Memory B cell (primary cell): Measurements from ENCODE around the gene ACOXL.

Source experiments
- ATAC-seq: fragments of 150-1000 bp; cut with Tn5 transposase; 2 replicates; pipeline ENCODE4 v1.10.0; 2021; ENCODE audit warnings: low read depth, mild to moderate bottlenecking, moderate library complexity
- DNase-seq, 2 donors: peaks; one replicate each; pipeline ENCODE4 v3.0.0; 2022; ENCODE audit warnings: low spot score in 2 of 2
- H3K27ac Mint-ChIP-seq: one replicate; pipeline ENCODE4 v1.8.0; 2022; ENCODE audit warnings: mild to moderate bottlenecking, moderate library complexity, mixed read lengths
- H3K27me3 Mint-ChIP-seq: one replicate; pipeline ENCODE4 v1.8.0; 2022; ENCODE audit warnings: mixed read lengths
- H3K36me3 Mint-ChIP-seq: one replicate; pipeline ENCODE4 v1.8.0; 2022; ENCODE audit warnings: mild to moderate bottlenecking, mixed read lengths
- H3K4me1 Mint-ChIP-seq: one replicate; pipeline ENCODE4 v1.8.0; 2022; ENCODE audit warnings: mixed read lengths
- H3K4me3 Mint-ChIP-seq: one replicate; pipeline ENCODE4 v1.8.0; 2022; ENCODE audit warnings: mild to moderate bottlenecking, moderate library complexity, mixed read lengths
- H3K9me3 Mint-ChIP-seq: one replicate; pipeline ENCODE4 v1.8.0; 2022; ENCODE audit warnings: mixed read lengths

Gene ACOXL

DNA sequence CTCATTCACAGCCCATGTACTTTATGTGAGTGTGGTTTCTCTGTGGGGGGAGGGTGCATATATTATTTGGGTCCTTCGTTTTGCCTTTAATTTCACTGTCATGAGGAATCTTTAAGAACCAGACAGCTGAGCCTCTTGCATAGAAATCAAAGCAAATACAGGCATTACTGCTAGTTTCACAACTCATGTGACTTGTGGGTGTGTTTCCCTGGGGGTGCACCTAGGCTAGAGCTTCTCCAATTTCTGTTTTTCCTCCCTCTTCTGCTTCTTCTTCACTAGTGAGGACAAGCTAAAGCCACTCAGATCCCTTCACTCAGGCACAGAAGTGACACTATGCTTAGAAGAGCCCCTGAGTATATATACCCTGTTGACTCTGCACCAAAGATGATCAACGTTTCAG, 131.4 kb downstream of the ACOXL start:
- Mint-ChIP-seq H3K9me3 (no peaks in the 10 kb centered on the region), H3K27ac (no peak overlapping the region), H3K4me3 (no peak overlapping the region), H3K4me1 (peaks cover 25% of the 10 kb centered on the region), H3K36me3 (no peaks in the 10 kb centered on the region), H3K27me3 (peaks cover 16% of the 10 kb centered on the region)
- ATAC-seq (no peak), DNase-seq (no peak)

DNA sequence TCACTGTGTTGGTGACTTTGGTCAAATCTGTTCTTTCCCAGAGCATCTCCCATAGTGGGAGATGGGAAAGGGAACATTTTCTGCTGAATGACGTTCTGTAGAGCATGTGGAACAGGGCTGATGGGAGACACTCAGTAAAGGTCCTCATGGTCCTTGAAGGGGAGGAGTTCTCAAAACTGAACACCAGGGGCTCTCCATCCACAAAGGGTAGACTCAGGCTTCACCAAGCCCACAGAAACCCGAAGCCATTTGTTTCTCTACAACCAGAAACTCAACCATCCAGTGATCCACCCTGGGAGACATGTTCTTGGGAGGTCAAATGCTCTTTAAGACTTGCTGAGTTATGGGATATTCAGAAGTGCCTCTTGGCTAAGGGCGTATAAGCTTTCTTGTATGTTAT, 131.8 kb downstream of the ACOXL start:
- DNase-seq (no peak), ATAC-seq (no peak)
- peaks cover 16% of the 10 kb centered on the region for H3K27me3 Mint-ChIP-seq
- H3K9me3 Mint-ChIP-seq = no peaks in the 10 kb centered on the region
- peaks cover 20% of the 10 kb centered on the region for H3K4me1 Mint-ChIP-seq
- H3K4me3 Mint-ChIP-seq = no peak overlapping the region
- no peak overlapping the region for H3K27ac Mint-ChIP-seq
- no peaks in the 10 kb centered on the region for H3K36me3 Mint-ChIP-seq

DNA sequence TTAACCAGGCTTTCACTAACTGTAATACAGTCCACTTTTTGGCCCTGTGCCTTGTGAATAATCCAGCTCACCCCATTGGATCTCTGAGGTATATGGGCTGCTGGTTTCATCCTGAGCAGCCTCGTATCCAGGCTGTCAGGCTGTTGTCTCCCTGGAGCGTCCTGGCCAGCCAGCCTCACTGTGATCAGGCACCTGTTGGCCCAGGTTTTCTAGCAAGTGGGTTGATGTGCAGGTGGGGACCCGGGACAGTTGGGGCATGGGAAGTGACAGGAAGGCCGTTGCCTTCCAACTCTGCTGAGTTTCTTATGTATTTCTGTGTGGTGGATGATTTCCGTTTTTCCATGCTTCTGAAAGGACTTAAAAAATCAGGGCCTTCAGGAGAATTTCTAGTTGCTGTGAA, 132.4 kb downstream of the ACOXL start:
- H3K36me3 Mint-ChIP-seq = no peaks in the 10 kb centered on the region
- H3K27ac Mint-ChIP-seq = no peak overlapping the region
- peak overlapping the region; percentile 24 for H3K4me3 Mint-ChIP-seq
- peaks cover 14% of the 10 kb centered on the region for H3K27me3 Mint-ChIP-seq
- peaks cover 17% of the 10 kb centered on the region for H3K4me1 Mint-ChIP-seq
- DNase-seq (no peak), ATAC-seq (no peak)
- no peaks in the 10 kb centered on the region for H3K9me3 Mint-ChIP-seq

DNA sequence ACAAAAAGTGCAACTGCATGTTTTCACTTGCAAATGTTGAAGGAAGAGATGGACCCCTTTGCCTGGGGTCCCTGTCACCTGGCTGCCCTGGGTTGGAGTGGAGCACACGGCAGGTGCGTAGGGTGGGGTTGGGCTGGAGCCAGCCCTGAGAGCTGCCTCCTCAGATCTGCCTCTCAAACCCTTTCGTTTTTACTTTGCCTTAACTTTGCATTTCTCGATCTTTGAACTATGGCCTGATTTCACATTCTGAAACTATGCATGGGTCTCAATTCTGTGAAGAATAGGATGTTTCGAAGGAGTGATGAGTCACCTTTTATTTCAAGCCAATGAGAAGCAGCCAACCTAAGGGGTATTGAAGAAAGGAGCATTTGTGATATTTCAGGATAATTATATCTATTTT, 132.8 kb downstream of the ACOXL start:
- Mint-ChIP-seq H3K4me1 (peaks cover 15% of the 10 kb centered on the region), H3K36me3 (no peaks in the 10 kb centered on the region), H3K27me3 (peaks cover 14% of the 10 kb centered on the region), H3K27ac (no peak overlapping the region), H3K4me3 (peak overlapping the region; percentile 24), H3K9me3 (no peaks in the 10 kb centered on the region)
- no peak for ATAC-seq
- DNase-seq = no peak

DNA sequence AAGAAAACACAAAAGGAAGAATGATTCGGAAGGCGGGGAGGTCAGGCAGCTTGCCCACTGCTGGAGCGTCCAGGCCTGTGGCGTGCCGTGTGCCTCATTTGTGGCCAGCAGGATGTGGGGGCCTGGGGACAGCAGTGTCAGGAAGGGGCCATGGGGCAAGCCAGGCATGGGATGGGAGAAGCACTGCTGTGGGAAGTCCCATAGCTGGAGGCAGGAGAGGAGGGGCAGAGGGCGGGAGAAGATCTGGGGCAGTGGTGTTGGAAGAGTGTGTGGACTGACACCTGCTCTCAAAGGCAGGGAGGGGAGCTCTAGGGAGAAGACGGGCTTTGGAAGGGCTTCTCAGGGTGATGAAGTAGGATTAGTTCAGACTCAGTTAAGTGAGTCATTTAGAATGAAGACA, 133.7 kb downstream of the ACOXL start:
- DNase-seq (no peak), ATAC-seq (no peak)
- H3K9me3 Mint-ChIP-seq = no peaks in the 10 kb centered on the region
- peaks cover 15% of the 10 kb centered on the region for H3K4me1 Mint-ChIP-seq
- peaks cover 16% of the 10 kb centered on the region for H3K27me3 Mint-ChIP-seq
- no peaks in the 10 kb centered on the region for H3K36me3 Mint-ChIP-seq
- H3K4me3 Mint-ChIP-seq = no peak overlapping the region
- H3K27ac Mint-ChIP-seq = no peak overlapping the region

DNA sequence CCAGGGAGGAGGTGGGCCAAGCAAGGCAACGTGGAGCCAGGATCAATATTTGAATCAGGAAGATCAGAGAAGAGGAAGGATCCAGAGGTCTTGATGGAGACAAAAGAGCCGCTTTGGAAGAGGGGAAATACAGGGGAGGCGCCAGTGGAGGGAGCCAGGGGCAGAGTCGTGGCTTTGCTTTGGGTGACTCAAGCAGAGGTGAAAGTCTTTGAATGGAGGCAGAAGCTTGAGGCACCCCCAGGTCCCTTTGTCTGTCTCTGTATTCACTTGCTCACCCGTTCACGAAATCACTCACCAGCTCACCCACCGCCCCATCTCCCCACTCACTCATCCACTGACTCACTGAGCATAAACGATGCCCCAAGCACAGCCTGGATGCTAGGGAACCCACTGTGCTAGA, 134.1 kb downstream of the ACOXL start:
- no peak for DNase-seq
- Mint-ChIP-seq H3K36me3 (no peaks in the 10 kb centered on the region), H3K27me3 (peaks cover 16% of the 10 kb centered on the region), H3K4me3 (no peak overlapping the region), H3K9me3 (no peaks in the 10 kb centered on the region), H3K27ac (no peak overlapping the region), H3K4me1 (peaks cover 15% of the 10 kb centered on the region)
- ATAC-seq = no peak

DNA sequence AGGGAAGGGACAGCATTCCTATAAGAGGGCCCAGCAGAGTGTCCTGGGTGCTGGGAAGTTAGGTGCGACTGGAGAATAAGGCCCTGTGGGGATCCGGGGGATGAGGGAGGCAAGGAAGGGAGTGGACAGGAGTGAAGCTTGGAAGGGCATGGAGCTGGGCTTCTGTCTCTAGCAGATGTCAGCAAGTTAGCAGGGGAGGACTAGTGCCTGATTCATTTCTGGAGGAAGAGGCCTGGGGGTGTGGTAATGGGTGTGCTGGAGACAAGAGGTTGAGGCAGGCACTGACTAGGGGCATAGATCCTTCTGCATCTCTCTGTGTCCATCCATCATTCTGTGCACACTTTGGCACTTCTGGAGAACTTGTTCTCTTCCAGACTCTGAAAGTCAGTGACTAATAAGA, 134.7 kb downstream of the ACOXL start:
- H3K4me3 Mint-ChIP-seq = no peak overlapping the region
- H3K9me3 Mint-ChIP-seq = no peaks in the 10 kb centered on the region
- DNase-seq (no peak), ATAC-seq (no peak)
- H3K36me3 Mint-ChIP-seq = no peaks in the 10 kb centered on the region
- peaks cover 15% of the 10 kb centered on the region for H3K4me1 Mint-ChIP-seq
- H3K27me3 Mint-ChIP-seq = peaks cover 14% of the 10 kb centered on the region
- no peak overlapping the region for H3K27ac Mint-ChIP-seq

DNA sequence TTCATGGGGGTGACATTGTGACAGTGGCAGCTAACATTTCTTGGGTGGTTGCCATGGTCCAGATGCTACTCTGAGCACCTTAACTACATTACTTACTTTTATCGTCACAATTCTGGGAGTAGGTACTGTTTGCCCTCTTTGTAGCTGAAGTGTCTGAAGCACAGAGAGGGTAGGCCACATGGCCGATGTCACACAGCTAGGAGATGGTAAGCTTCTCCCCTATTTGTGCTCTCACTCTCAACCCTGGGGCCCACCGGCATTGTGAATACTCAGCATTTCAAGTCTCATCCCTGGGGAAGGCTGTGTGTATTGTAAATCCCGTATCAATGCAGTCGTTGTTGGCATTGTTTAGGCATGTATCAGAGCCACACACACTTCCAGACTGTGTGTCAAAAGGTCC, 136.6 kb downstream of the ACOXL start:
- H3K4me3 Mint-ChIP-seq = no peak overlapping the region
- no peak for ATAC-seq
- H3K4me1 Mint-ChIP-seq = peaks cover 13% of the 10 kb centered on the region

DNA sequence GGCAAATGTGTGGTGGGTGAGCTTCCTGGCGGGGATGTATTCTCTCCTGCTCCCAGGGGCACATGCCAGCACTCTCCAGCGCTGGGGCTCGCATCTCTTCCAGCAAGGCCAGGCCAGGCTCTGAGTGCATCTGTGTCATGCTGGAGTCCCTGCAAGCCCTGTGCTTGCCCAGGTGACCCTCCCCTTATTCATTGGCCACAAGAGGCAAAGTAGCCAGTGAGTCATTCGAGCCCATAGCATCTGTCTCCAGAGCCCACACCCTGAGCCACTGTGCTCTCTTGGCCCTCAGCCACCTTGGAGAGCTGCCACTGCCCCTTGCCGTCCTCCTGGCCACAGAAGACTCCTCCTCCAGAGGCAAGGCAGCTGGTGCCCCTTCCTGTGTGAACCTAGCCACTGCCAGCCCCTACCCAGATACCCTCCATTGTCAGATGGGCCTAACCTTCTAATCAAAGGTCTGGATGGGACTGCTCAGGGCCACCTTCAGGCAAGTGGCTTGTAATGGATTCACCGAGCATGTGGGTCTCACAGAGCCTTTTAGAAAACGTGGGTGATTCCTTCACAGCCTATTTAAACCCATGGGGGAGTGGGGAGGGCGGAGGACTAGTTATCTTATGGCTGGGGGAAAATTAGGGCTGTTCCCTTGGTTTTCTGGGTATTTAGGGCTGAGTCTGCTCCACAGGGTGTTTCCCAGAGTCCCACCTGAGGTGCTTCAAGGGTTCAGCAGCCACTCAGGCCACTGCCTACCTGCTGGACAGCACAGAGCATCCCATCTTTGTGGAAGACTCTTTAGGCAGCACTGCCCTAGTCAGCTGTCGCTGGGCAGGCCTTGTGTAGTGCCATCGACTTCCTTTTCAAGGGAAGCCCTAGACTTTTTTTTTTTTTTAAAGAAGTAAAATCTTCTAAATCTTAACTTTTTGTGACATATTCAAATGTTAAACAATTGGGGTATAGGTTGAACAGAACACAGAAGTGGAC, 137.4 kb downstream of the ACOXL start:
- no peak for DNase-seq
- H3K36me3 Mint-ChIP-seq = no peaks in the 10 kb centered on the region

More for the DNA sequence above, 136.6 kb downstream of the ACOXL start:
- H3K36me3 Mint-ChIP-seq = no peaks in the 10 kb centered on the region
- no peaks in the 10 kb centered on the region for H3K9me3 Mint-ChIP-seq
- no peak for DNase-seq
- peaks cover 12% of the 10 kb centered on the region for H3K27me3 Mint-ChIP-seq
- H3K27ac Mint-ChIP-seq = no peak overlapping the region

DNA sequence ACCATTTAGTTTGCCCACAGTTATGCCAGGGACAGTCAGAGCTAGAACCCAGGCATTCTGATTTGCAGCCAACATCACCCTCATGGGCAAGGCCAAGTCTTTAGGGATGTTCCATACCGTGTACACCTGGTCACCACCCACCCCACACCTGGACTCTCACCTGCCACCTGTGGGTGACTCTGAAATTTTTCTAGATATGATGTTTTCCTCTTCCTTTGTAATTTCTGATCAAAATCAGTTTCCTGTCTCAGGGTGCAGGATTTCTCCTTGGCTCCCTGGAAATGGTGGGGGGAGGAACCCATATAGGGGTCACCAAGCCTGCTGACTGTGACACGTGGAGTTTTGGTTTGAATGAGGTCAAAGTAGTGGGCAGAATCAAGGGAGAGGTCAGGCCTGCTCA, 138.2 kb downstream of the ACOXL start:
- H3K36me3 Mint-ChIP-seq = no peaks in the 10 kb centered on the region
- DNase-seq (no peak), ATAC-seq (no peak)
- H3K27me3 Mint-ChIP-seq = peaks cover 11% of the 10 kb centered on the region
- no peak overlapping the region for H3K4me3 Mint-ChIP-seq
- H3K9me3 Mint-ChIP-seq = no peaks in the 10 kb centered on the region
- peaks cover 11% of the 10 kb centered on the region for H3K4me1 Mint-ChIP-seq
- no peak overlapping the region for H3K27ac Mint-ChIP-seq

More for the DNA sequence above, 137.4 kb downstream of the ACOXL start:
- Mint-ChIP-seq H3K4me3 (no peak overlapping the region), H3K4me1 (peaks cover 13% of the 10 kb centered on the region), H3K27ac (no peak overlapping the region), H3K9me3 (no peaks in the 10 kb centered on the region), H3K27me3 (peaks cover 12% of the 10 kb centered on the region)
- no peak for ATAC-seq

DNA sequence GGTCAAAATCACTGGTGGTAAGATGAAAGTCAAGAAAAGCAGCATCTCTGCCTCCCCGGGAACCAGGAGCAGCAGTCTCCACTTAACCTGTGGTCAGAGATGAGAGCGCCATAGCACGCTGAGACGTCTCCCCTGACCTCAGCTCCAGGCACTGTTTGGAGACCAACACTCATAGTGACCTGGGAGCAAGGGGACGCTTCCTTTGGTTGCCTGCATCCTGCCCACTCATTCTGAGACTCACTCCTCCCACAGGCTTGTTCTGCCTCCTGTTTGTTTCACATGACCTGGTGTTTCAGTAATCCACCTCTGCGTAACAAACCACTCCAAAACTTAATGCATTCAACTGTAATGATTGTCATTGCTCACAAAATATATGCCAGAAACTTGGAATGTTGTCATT, 139.3 kb downstream of the ACOXL start:
- H3K4me1 Mint-ChIP-seq = peaks cover 5% of the 10 kb centered on the region

DNA sequence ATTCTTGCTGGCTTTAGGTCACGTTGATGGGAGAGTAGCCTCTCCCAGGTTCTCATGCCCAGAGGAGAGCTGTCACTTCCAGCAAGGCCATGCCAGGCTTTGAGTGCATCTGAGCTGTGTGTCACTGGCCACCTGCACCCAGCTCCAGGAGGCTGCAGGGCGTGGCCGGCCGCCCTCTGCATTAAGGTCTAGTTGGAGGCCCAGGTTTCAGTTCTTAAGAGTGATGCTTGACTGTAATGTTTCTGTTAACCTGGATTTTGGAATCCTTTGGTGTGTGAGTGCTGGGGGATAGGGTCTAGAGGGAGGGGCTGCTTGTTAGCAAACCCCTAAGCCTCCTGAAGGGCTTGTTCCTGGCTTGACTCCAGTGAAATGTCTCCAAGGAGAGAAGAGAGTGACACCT, 140.1 kb downstream of the ACOXL start:
- Mint-ChIP-seq H3K27me3 (peaks cover 2% of the 10 kb centered on the region), H3K4me1 (peaks cover 5% of the 10 kb centered on the region), H3K27ac (peak overlapping the region; percentile 32), H3K36me3 (no peaks in the 10 kb centered on the region), H3K4me3 (no peak overlapping the region), H3K9me3 (no peaks in the 10 kb centered on the region)
- DNase-seq (no peak), ATAC-seq (no peak)

More for the DNA sequence above, 139.3 kb downstream of the ACOXL start:
- ATAC-seq (no peak), DNase-seq (no peak)
- Mint-ChIP-seq H3K27ac (no peak overlapping the region), H3K9me3 (no peaks in the 10 kb centered on the region), H3K27me3 (peaks cover 5% of the 10 kb centered on the region), H3K4me3 (no peak overlapping the region), H3K36me3 (no peaks in the 10 kb centered on the region)

DNA sequence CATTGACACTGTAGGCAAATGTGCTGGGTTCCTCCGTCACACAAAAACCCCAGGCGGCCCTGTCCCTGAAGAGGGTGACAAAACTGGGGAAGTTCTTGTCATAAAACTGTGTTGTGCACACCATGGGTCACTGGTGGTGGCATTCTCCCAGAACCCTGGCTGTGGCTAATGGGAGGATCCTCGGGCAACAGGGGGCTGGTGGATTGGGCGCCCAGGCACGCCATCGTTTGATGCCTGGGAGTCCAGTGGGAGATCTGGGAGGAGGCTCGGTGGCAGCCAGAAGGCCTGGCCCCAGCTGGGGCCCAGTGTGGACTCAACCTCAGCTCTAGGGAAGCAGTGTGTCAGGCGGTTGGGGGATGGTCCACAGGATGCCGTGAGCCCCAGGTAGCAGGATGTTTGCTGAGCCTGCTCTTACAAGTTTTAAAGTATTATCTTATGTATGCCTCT, 140.7 kb downstream of the ACOXL start:
- Mint-ChIP-seq H3K27ac (peak overlapping the region; percentile 32), H3K4me3 (no peak overlapping the region), H3K4me1 (peaks cover 5% of the 10 kb centered on the region), H3K36me3 (peaks cover 2% of the 10 kb centered on the region), H3K9me3 (peaks cover under 1% of the 10 kb centered on the region), H3K27me3 (peaks cover 2% of the 10 kb centered on the region)
- ATAC-seq (peak; percentile 50), DNase-seq (no peak)

DNA sequence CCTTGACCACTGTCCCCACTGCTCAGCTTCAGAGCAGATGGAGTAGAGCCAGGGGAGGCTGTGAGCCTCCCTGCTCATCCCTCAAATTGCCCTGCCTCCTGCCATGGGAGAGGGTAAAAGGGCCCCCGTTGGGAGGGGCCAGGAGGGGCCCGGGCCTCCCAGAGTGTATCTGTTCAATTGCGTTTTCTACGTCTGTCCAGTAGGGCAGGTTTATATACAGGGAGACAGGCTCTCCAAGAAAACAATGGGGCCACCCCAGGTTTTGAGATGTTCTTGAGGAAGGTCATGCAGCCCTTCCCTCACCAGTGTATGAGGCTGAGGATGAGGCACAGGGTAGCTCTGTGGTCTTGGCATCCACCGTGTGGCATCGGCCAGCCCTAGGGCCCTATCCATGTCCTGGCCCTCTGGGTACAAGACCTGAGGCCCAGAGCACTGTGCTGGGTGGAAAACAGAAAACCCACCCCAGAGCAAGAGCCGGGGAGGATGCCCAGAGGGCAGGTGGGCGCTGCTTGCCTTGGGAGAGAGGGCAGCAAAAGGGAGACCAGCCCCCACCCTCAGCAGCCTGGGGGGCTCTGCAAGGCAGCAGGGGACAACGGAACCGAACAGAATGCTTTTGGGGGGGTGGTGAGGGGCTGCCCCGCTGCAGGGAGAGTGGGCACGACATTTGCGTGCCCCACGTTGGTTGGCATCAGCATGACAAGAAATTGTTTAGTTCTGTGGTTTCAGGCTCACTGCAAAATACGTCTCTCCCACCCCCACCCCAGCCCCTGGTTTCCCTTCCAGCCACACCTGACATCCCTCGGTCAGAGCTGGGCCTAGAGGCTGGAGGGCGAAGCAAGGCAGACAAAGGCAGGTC, 141.5 kb downstream of the ACOXL start:
- Mint-ChIP-seq H3K27me3 (peaks cover 5% of the 10 kb centered on the region), H3K27ac (no peak overlapping the region), H3K9me3 (peaks cover 3% of the 10 kb centered on the region), H3K4me1 (peaks cover 5% of the 10 kb centered on the region), H3K36me3 (peaks cover 4% of the 10 kb centered on the region), H3K4me3 (no peak overlapping the region)
- ATAC-seq (no peak), DNase-seq (no peak)
